CD4-positive, alpha-beta T cell treated with Interleukin-4 for 4 hours (primary cell): Measurements from ENCODE around the gene MCCD1.

Experiments
- DNase-seq: peaks from one replicate; pipeline ENCODE4 v3.0.0-alpha.2; 2020

Gene MCCD1

GRCh38 chr6:31513456-31514165 is 15.2 kb upstream of the MCCD1 start:
- DNase-seq: no peak

- no peak for DNase-seq
Observed at GRCh38 chr6:31521835-31522234, 6.9 kb upstream of the MCCD1 start.

- DNase-seq: no peak
Observed at GRCh38 chr6:31525553-31525931, 3.2 kb upstream of the MCCD1 start.

GRCh38 chr6:31525932-31526591 is 2.7 kb upstream of the MCCD1 start:
- no peak for DNase-seq

- DNase-seq: no peak
Observed at GRCh38 chr6:31528307-31528777, 420 bp upstream of the MCCD1 start.

GRCh38 chr6:31529329-31530150 is 778 bp downstream of the MCCD1 start:
- DNase-seq: no peak

GRCh38 chr6:31530659-31531058 is 1.9 kb downstream of the MCCD1 start:
- DNase-seq: no peak

- DNase-seq: no peak
Observed at GRCh38 chr6:31531162-31531561, 2.4 kb downstream of the MCCD1 start.

GRCh38 chr6:31531771-31532643 is 3.2 kb downstream of the MCCD1 start:
- no peak for DNase-seq

GRCh38 chr6:31532644-31533454 is 4.1 kb downstream of the MCCD1 start:
- no peak for DNase-seq

- DNase-seq: no peak
Observed at GRCh38 chr6:31533455-31533841, 4.7 kb downstream of the MCCD1 start.

GRCh38 chr6:31534011-31534410 is 5.2 kb downstream of the MCCD1 start:
- no peak for DNase-seq

- no peak for DNase-seq
Observed at GRCh38 chr6:31534521-31535040, 5.8 kb downstream of the MCCD1 start.

GRCh38 chr6:31535538-31536324 is 7.0 kb downstream of the MCCD1 start:
- DNase-seq: no peak

- peak; percentile 48 for DNase-seq
Observed at GRCh38 chr6:31538805-31539400, 10.1 kb downstream of the MCCD1 start.

GRCh38 chr6:31540640-31541039 is 11.9 kb downstream of the MCCD1 start:
- DNase-seq: no peak

GRCh38 chr6:31541059-31541657 is 12.4 kb downstream of the MCCD1 start:
- peak; percentile 86 for DNase-seq

- DNase-seq: peak; percentile 97
Observed at GRCh38 chr6:31541658-31542521, 13.1 kb downstream of the MCCD1 start, which contains the start of gene DDX39B. DDX39B (minus strand) TSS chr6:31542003; CDS start chr6:31540532, 1,471 bp downstream.

- no peak for DNase-seq
Observed at GRCh38 chr6:31543639-31544038, 14.9 kb downstream of the MCCD1 start.
